ENCODE measurements around the gene NYNRIN. TPM values are rescaled to one million over a fixed set of nuclear protein-coding genes. Genes with fewer than 3 reads are reported as not detected.

Gene NYNRIN
- total RNA-seq, 4 donors from 2014 or later: 8.0 to 21.2 (median 13.4) TPM

GRCh38 chr14:24427537-24428508 lies 29.0 kb downstream of the NYNRIN start:
- WGBS: 85% methylated on average over 14 of the region's 18 CpGs
- peaks cover 34 to 53% (median 45%) of the 10 kb centered on the region in 4 donors for H3K4me1 ChIP-seq
- TF ChIP-seq POLR2A (IDR thresholded peaks at IDR 0.05; ENCODE audit: low read depth): no peak
- no peak for TF ChIP-seq CTCF (IDR thresholded peaks at IDR 0.05)
- TF ChIP-seq EP300 (IDR thresholded peaks at IDR 0.05): no peak
- no peak for TF ChIP-seq POLR2AphosphoS5 (IDR thresholded peaks at IDR 0.05)
- peak; percentile 55 for DNase-seq (ENCODE audit: extremely low spot score)
- peaks cover 6 to 18% (median 16%) of the 10 kb centered on the region in 4 donors for H3K36me3 ChIP-seq
- intact Hi-C loops (cut with DNase I): no loop called here
- H3K27ac ChIP-seq (replicated peaks in 1 of 4): no peak overlapping the region
- no peaks in the 10 kb centered on the region for H3K9me3 ChIP-seq
- no peaks in the 10 kb centered on the region for H3K27me3 ChIP-seq
- H3K4me3 ChIP-seq: no peak overlapping the region

GRCh38 chr14:24428628-24429394 lies 30.0 kb downstream of the NYNRIN start:
- Histone ChIP-seq H3K27ac (replicated peaks in 1 of 4) (peak overlapping the region; percentile 92 to 98 (median 92)), H3K9me3 (no peaks in the 10 kb centered on the region), H3K36me3 (peaks cover 14 to 28% (median 23%) of the 10 kb centered on the region in 4 donors), H3K4me3 (peak overlapping the region; percentile 66 to 87 (median 70)), H3K4me1 (peaks cover 36 to 57% (median 48%) of the 10 kb centered on the region in 4 donors), H3K27me3 (no peaks in the 10 kb centered on the region)
- 91% methylated on average over 13 of the region's 18 CpGs for WGBS
- DNase-seq (ENCODE audit: extremely low spot score): peak; percentile 74
- intact Hi-C loops (cut with DNase I): no loop called here
- TF ChIP-seq CTCF (IDR thresholded peaks at IDR 0.05) (no peak), EP300 (IDR thresholded peaks at IDR 0.05) (no peak), POLR2A (IDR thresholded peaks at IDR 0.05; ENCODE audit: low read depth) (no peak), POLR2AphosphoS5 (IDR thresholded peaks at IDR 0.05) (no peak)

GRCh38 chr14:24429395-24430142 lies 30.8 kb downstream of the NYNRIN start, which contains the start of the genes CBLN3 and KHNYN:
TSS of gene CBLN3 (minus strand) at chr14:24429668. CDS start at chr14:24429054, 614 bp downstream.
TSS of gene KHNYN (plus strand) at chr14:24429954. CDS start at chr14:24430731, 777 bp downstream.
- peak; percentile 96 for DNase-seq (ENCODE audit: extremely low spot score)
- TF ChIP-seq EP300 (IDR thresholded peaks at IDR 0.05): no peak
- TF ChIP-seq CTCF (IDR thresholded peaks at IDR 0.05): peak in 1 of 3 experiments; percentile 5
- TF ChIP-seq POLR2AphosphoS5 (IDR thresholded peaks at IDR 0.05): peak; percentile 93 to 98
- peak; percentile 95 for TF ChIP-seq POLR2A (IDR thresholded peaks at IDR 0.05; ENCODE audit: low read depth)
- WGBS: 15% methylated on average over 21 of the region's 57 CpGs
- Histone ChIP-seq H3K27me3 (no peaks in the 10 kb centered on the region), H3K4me3 (peak within 1 kb of the TSS; percentile 66 to 87 (median 70)), H3K4me1 (peaks cover 36 to 57% (median 48%) of the 10 kb centered on the region in 4 donors), H3K27ac (replicated peaks in 1 of 4) (peak within 1 kb of the TSS; percentile 92 to 98 (median 92)), H3K36me3 (peaks cover 14 to 35% (median 27%) of the 10 kb centered on the region in 4 donors), H3K9me3 (no peaks in the 10 kb centered on the region)
- intact Hi-C loops (cut with DNase I): loop anchor here (5.0 to 10.0 kb wide), 2 partner anchors 32 to 285 kb away; partner anchors contain the start of genes EMC9, NYNRIN, PSME2 and RNF31

GRCh38 chr14:24430143-24430681 lies 31.4 kb downstream of the NYNRIN start:
- Histone ChIP-seq H3K27ac (replicated peaks in 1 of 4) (peak overlapping the region; percentile 92 to 98 (median 92)), H3K36me3 (peaks cover 14 to 38% (median 32%) of the 10 kb centered on the region in 4 donors), H3K27me3 (no peaks in the 10 kb centered on the region), H3K4me1 (peaks cover 36 to 56% (median 45%) of the 10 kb centered on the region in 4 donors), H3K4me3 (peak overlapping the region; percentile 66 to 87 (median 70)), H3K9me3 (no peaks in the 10 kb centered on the region)
- peak; percentile 93 for DNase-seq (ENCODE audit: extremely low spot score)
- TF ChIP-seq POLR2A (IDR thresholded peaks at IDR 0.05; ENCODE audit: low read depth): no peak
- TF ChIP-seq POLR2AphosphoS5 (IDR thresholded peaks at IDR 0.05): no peak
- TF ChIP-seq CTCF (IDR thresholded peaks at IDR 0.05): no peak
- TF ChIP-seq EP300 (IDR thresholded peaks at IDR 0.05): no peak
- 0% methylated on average over 7 of the region's 28 CpGs for WGBS
- intact Hi-C loops (cut with DNase I): loop anchor here (5.0 to 10.0 kb wide), 2 partner anchors 33 to 285 kb away; partner anchors contain the start of genes EMC9, NYNRIN, PSME2 and RNF31

All from esophagus muscularis mucosa (tissue), 4 donors.